GM23338 (cell line): ENCODE results near the gene KHSRP. TPM values are rescaled to one million over a fixed set of nuclear protein-coding genes. Genes with fewer than 3 reads are reported as not detected.

Experiments
- ATAC-seq: fragments of 200-7000 bp; cut with Tn5 transposase; 3 replicates; pipeline ENCODE4 v1.9.1; 2020
- DNase-seq: peaks from one replicate; pipeline ENCODE4 v3.0.0-alpha.2; 2015; ENCODE audit warnings: low spot score
- H2AFZ ChIP-seq: fragments of 200-600 bp; sonication (generic); 2 replicates; pipeline ENCODE4 v1.8.0; 2016; ENCODE audit warnings: antibody characterized with exemption, mild to moderate bottlenecking, moderate library complexity
- H3F3A ChIP-seq: fragments of 200-600 bp; sonication (generic); replicated peaks from 2 replicates; pipeline ENCODE4 v1.8.0; 2017; ENCODE audit warnings: antibody characterized with exemption, mixed run types, low read depth
- H3K27ac ChIP-seq: fragments of 200-600 bp; sonication (generic); 2 replicates; pipeline ENCODE4 v1.6.1; 2016; ENCODE audit warnings: low read depth
- H3K27me3 ChIP-seq: fragments of 200-600 bp; sonication (generic); 2 replicates; pipeline ENCODE4 v1.8.0; 2016; ENCODE audit warnings: mild to moderate bottlenecking, mixed run types, moderate library complexity; ENCODE audit not compliant: insufficient read depth
- H3K36me3 ChIP-seq: fragments of 200-600 bp; sonication (generic); 2 replicates; pipeline ENCODE4 v1.8.0; 2016; ENCODE audit warnings: mild to moderate bottlenecking; ENCODE audit not compliant: insufficient read depth
- H3K4me1 ChIP-seq: fragments of 200-600 bp; sonication (generic); 2 replicates; pipeline ENCODE4 v1.8.0; 2016; ENCODE audit warnings: mild to moderate bottlenecking, moderate library complexity; ENCODE audit not compliant: insufficient read depth
- H3K4me2 ChIP-seq: fragments of 200-600 bp; sonication (generic); 2 replicates; pipeline ENCODE4 v1.7.1; 2017; ENCODE audit warnings: mixed run types
- H3K4me3 ChIP-seq: fragments of 200-600 bp; sonication (generic); 2 replicates; pipeline ENCODE4 v1.6.1; 2016; ENCODE audit warnings: mixed run types
- H3K79me2 ChIP-seq: fragments of 200-600 bp; sonication (generic); replicated peaks from 2 replicates; pipeline ENCODE4 v1.8.0; 2017; ENCODE audit warnings: mild to moderate bottlenecking; ENCODE audit not compliant: insufficient read depth
- H3K9me2 ChIP-seq: fragments of 200-600 bp; sonication (generic); 2 replicates; pipeline ENCODE4 v1.8.0; 2017; ENCODE audit not compliant: insufficient read depth
- H4K20me1 ChIP-seq: fragments of 200-600 bp; sonication (generic); replicated peaks from 2 replicates; pipeline ENCODE4 v1.8.0; 2017; ENCODE audit warnings: mild to moderate bottlenecking; ENCODE audit not compliant: insufficient read depth
- H3K27ac Mint-ChIP-seq: 2 replicates; pipeline ENCODE4 v1.8.0; 2020; ENCODE audit warnings: inconsistent platforms, mild to moderate bottlenecking, moderate library complexity, mixed read lengths
- H3K27me3 Mint-ChIP-seq: 3 replicates; pipeline ENCODE4 v1.8.0; 2022; ENCODE audit warnings: low read depth, mild to moderate bottlenecking, moderate library complexity, mixed read lengths, inconsistent platforms; ENCODE audit not compliant: insufficient read depth, poor library complexity
- H3K36me3 Mint-ChIP-seq: 3 replicates; pipeline ENCODE4 v1.8.0; 2021; ENCODE audit warnings: low read depth, mild to moderate bottlenecking, inconsistent platforms, moderate library complexity, mixed read lengths
- H3K4me1 Mint-ChIP-seq: 3 replicates; pipeline ENCODE4 v1.8.0; 2020; ENCODE audit warnings: mild to moderate bottlenecking, inconsistent platforms, mixed read lengths
- H3K4me3 Mint-ChIP-seq: 3 replicates; pipeline ENCODE4 v1.8.0; 2021; ENCODE audit warnings: moderate library complexity, mild to moderate bottlenecking, inconsistent platforms, mixed read lengths
- H3K9me3 Mint-ChIP-seq: 3 replicates; pipeline ENCODE4 v1.8.0; 2020; ENCODE audit warnings: moderate library complexity, mild to moderate bottlenecking, inconsistent platforms, mixed read lengths
- CREB1 ChIP-seq: fragments of 250-450 bp; sonication (Bioruptor Pico); IDR thresholded peaks from 2 replicates; pipeline ENCODE4 v1.5.0; 2020; ENCODE audit warnings: low read depth, mild to moderate bottlenecking, moderate library complexity
- CTCF ChIP-seq, 2 experiments: fragments of 200-600 bp in 1 of 2; sonication (generic) in 1 of 2; conservative IDR thresholded peaks; 2 replicates each; pipeline versions ENCODE4 v1.5.1 to v1.6.1; 2016 to 2017; ENCODE audit warnings: antibody characterized with exemption in 2 of 2, low read depth in 2 of 2, mild to moderate bottlenecking in 2 of 2, moderate library complexity in 1 of 2
- ETS1 ChIP-seq: IDR thresholded peaks from 2 replicates; pipeline ENCODE4 v1.6.1; 2016; ENCODE audit warnings: antibody characterized with exemption
- EZH2 ChIP-seq: fragments of 200-600 bp; sonication (generic); IDR thresholded peaks from one replicate; pipeline ENCODE4 v1.8.0; 2017; ENCODE audit warnings: antibody characterized with exemption, mild to moderate bottlenecking, low read depth; ENCODE audit not compliant: unreplicated experiment
- EZH2phosphoT487 ChIP-seq: fragments of 200-600 bp; sonication (generic); IDR thresholded peaks from one replicate; pipeline ENCODE4 v1.8.1; 2018; ENCODE audit warnings: antibody characterized with exemption; ENCODE audit not compliant: unreplicated experiment
- NANOG ChIP-seq: IDR thresholded peaks from 2 replicates; pipeline ENCODE4 v1.6.1; 2016; ENCODE audit warnings: antibody characterized with exemption, borderline replicate concordance
- POLR2AphosphoS5 ChIP-seq: IDR thresholded peaks from 2 replicates; pipeline ENCODE4 v1.6.1; 2016; ENCODE audit warnings: antibody characterized with exemption, low read depth
- REST ChIP-seq: IDR thresholded peaks from one replicate; pipeline ENCODE4 v1.6.1; 2018; ENCODE audit warnings: antibody characterized with exemption; ENCODE audit not compliant: unreplicated experiment
- STAT1 ChIP-seq: IDR thresholded peaks from one replicate; pipeline ENCODE4 v1.6.1; 2016; ENCODE audit warnings: antibody characterized with exemption; ENCODE audit not compliant: unreplicated experiment
- ZNF114 ChIP-seq: fragments of 250-450 bp; sonication (Bioruptor Pico); IDR thresholded peaks from 2 replicates; pipeline ENCODE4 v1.5.0; 2020; ENCODE audit warnings: mild to moderate bottlenecking, moderate library complexity
- ZNF331 ChIP-seq: fragments of 250-450 bp; sonication (Bioruptor Pico); IDR thresholded peaks from 2 replicates; pipeline ENCODE4 v1.5.0; 2020; ENCODE audit warnings: low read depth, mild to moderate bottlenecking, moderate library complexity
- polyA plus RNA-seq: library from polyadenylated mRNA; unstranded; fragments of >200 nt; fragmentation: Nextera tagmentation; extraction: Ambion mirVana; gene quantifications from 2 replicates; pipeline ENCODE4 v1.2.1, GENCODE V29; 2016
- total RNA-seq: library from RNA; depleted of rRNA; stranded (reverse); fragments of >200 nt; shearing (Covaris generic); gene quantifications from 2 replicates; pipeline ENCODE4 v1.2.3, GENCODE V29; 2014

The KHSRP gene
- total and polyA plus RNA-seq, 2 experiments from 2014 or later, result 129 to 359 TPM

- TF ChIP-seq NANOG (no peak), CTCF (conservative IDR thresholded peaks at IDR 0.05; ENCODE audit: low read depth in 2 of 2) (no peak), CREB1 (CRISPR knock-in tag) (no peak), EZH2phosphoT487 (no peak), POLR2AphosphoS5 (no peak), REST (no peak), STAT1 (no peak), ZNF114 (CRISPR knock-in tag) (no peak)
Observed at GRCh38 chr19:6440905-6441304, 16.3 kb upstream of the KHSRP start (continued).

- Histone ChIP-seq H3K36me3 (no peaks in the 10 kb centered on the region), H3K9me2 (no peaks in the 10 kb centered on the region), H3K4me2 (no peak overlapping the region), H3F3A (no peaks in the 10 kb centered on the region), H2AFZ (no peak overlapping the region), H3K27ac (no peak overlapping the region), H3K79me2 (no peaks in the 10 kb centered on the region), H3K4me1 (no peaks in the 10 kb centered on the region), H3K4me3 (no peak overlapping the region), H3K27me3 (no peaks in the 10 kb centered on the region), H4K20me1 (no peaks in the 10 kb centered on the region; the same call in 1 of the 2 replicates)
- no peak overlapping the region for H3K4me3 Mint-ChIP-seq
- ATAC-seq (no peak), DNase-seq (no peak)
- no peaks in the 10 kb centered on the region for H3K9me3 Mint-ChIP-seq
- H3K27ac Mint-ChIP-seq, result no peak overlapping the region
- H3K36me3 Mint-ChIP-seq, result no peaks in the 10 kb centered on the region
- no peaks in the 10 kb centered on the region for H3K27me3 Mint-ChIP-seq
- H3K4me1 Mint-ChIP-seq, result no peaks in the 10 kb centered on the region
- TF ChIP-seq POLR2AphosphoS5, result no peak
- no peak for TF ChIP-seq ZNF331 (CRISPR knock-in tag)
- TF ChIP-seq CTCF (conservative IDR thresholded peaks at IDR 0.05; ENCODE audit: low read depth in 2 of 2), result no peak
- no peak for TF ChIP-seq STAT1
- TF ChIP-seq EZH2, result no peak
- no peak for TF ChIP-seq EZH2phosphoT487
- no peak for TF ChIP-seq ETS1
Observed at GRCh38 chr19:6439743-6440142, 15.1 kb upstream of the KHSRP start.
